Thyroid gland (tissue), 4 donors: ENCODE results near the gene ITIH5. TPM values are rescaled to one million over a fixed set of nuclear protein-coding genes. Genes with fewer than 3 reads are reported as not detected.

Source experiments
- DNase-seq, 2 donors: peaks; one replicate each; pipeline ENCODE4 v3.0.0-alpha.2; 2019
- H3K27ac ChIP-seq, 3 donors: fragments of 200-600 bp; sonication (generic); 1 replicate in 2 of 3; 2 replicates in 1 of 3; pipeline ENCODE4 v1.5.1; 2016 to 2019; ENCODE audit warnings: mild to moderate bottlenecking in 1 of 3, moderate library complexity in 1 of 3
- H3K27me3 ChIP-seq: fragments of 200-600 bp; sonication (generic); one replicate; pipeline ENCODE4 v1.5.1; 2019
- H3K36me3 ChIP-seq, 2 donors: fragments of 200-600 bp; sonication (generic); one replicate each; pipeline ENCODE4 v1.5.1; 2016 to 2019
- H3K4me1 ChIP-seq, 2 donors: fragments of 200-600 bp; sonication (generic); one replicate each; pipeline ENCODE4 v1.5.1; 2017 to 2019
- H3K4me3 ChIP-seq, 3 donors: fragments of 200-600 bp; sonication (generic); replicated peaks in 1 of 3; 1 replicate in 2 of 3; 2 replicates in 1 of 3; pipeline ENCODE4 v1.5.1; 2016; ENCODE audit warnings: mild to moderate bottlenecking in 1 of 3
- H3K9me3 ChIP-seq: fragments of 200-600 bp; sonication (generic); one replicate; pipeline ENCODE4 v1.5.1; 2017
- POLR2A ChIP-seq, 2 donors: fragments of 450-650 bp; IDR thresholded peaks; one replicate each; pipeline ENCODE4 v1.6.1; 2017; ENCODE audit warnings: antibody characterized with exemption in 2 of 2, mild to moderate bottlenecking in 2 of 2, moderate library complexity in 1 of 2
- WGBS, 2 donors: methylation state at CpG; one replicate each; pipeline ENCODE4 v1.1.5; 2017; 5-methylcytosine and 5-hydroxymethylcytosine counted together
- intact Hi-C: fragments of 100-400 bp; cut with DNase I; formaldehyde crosslinking; loops from one replicate; pipeline ENCODE4 v1.15.1; 2023
- total RNA-seq, 4 donors: library from RNA; depleted of rRNA; stranded (reverse); fragments of >200 nt; gene quantifications; one replicate each; pipeline ENCODE4 v1.2.3, GENCODE V29; 2016
- TF ChIP-seq, protein P1 (sequence below), 6 experiments: fragments of 200-600 bp in 3 of 6; fragments of 450-650 bp in 3 of 6; sonication (generic) in 3 of 6; IDR thresholded peaks; one replicate each; pipeline ENCODE4 v1.5.1; 2016 to 2019; ENCODE audit warnings: antibody characterized with exemption in 6 of 6, mild to moderate bottlenecking in 2 of 6, inconsistent platforms in 1 of 6, moderate library complexity in 1 of 6

The ITIH5 gene
- total RNA-seq, 4 donors from 2014 or later, result 14.4 to 31.3 (median 20.2) TPM

GRCh38 chr10:7527468-7527867 lies 139.3 kb downstream of the ITIH5 start:
- no peak overlapping the region for H3K27ac ChIP-seq
- WGBS, 2 donors, result 94 to 100% methylated on average over 1 of the region's 1 CpG
- no peak overlapping the region for H3K4me3 ChIP-seq
- no peaks in the 10 kb centered on the region for H3K4me1 ChIP-seq
- TF ChIP-seq POLR2A (IDR thresholded peaks at IDR 0.05), result no peak
- TF ChIP-seq, protein P1, sequence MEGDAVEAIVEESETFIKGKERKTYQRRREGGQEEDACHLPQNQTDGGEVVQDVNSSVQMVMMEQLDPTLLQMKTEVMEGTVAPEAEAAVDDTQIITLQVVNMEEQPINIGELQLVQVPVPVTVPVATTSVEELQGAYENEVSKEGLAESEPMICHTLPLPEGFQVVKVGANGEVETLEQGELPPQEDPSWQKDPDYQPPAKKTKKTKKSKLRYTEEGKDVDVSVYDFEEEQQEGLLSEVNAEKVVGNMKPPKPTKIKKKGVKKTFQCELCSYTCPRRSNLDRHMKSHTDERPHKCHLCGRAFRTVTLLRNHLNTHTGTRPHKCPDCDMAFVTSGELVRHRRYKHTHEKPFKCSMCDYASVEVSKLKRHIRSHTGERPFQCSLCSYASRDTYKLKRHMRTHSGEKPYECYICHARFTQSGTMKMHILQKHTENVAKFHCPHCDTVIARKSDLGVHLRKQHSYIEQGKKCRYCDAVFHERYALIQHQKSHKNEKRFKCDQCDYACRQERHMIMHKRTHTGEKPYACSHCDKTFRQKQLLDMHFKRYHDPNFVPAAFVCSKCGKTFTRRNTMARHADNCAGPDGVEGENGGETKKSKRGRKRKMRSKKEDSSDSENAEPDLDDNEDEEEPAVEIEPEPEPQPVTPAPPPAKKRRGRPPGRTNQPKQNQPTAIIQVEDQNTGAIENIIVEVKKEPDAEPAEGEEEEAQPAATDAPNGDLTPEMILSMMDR (IDR thresholded peaks at IDR 0.05), result no peak
- intact Hi-C loops, result loop anchor here (5.0 to 10.0 kb wide), 2 partner anchors 160 to 1777 kb away; no protein-coding TSS in a partner anchor
- H3K36me3 ChIP-seq, result no peaks in the 10 kb centered on the region
- H3K27me3 ChIP-seq, result no peaks in the 10 kb centered on the region
- DNase-seq, result no peak
- no peaks in the 10 kb centered on the region for H3K9me3 ChIP-seq

DNA sequence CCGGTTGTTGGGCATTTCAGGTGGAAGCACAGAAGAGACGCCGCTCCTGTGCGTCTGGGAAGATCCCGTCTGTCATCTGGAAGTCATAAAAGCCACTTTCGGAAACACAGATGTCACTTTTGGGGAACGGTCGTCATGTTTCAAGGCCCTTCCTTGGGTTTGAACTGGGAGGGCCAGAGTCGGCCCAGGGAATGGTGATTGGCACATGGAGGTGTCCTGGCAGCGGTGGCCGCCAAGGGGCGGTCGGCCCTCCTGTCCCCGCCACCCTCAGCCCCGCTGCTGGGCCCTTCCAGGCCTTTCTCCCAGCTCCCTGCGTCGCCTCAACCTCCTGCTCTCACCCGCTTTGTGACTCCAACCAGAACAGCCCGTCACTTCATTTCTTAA lies 140.8 kb downstream of the ITIH5 start:
- Histone ChIP-seq H3K27ac (no peak overlapping the region), H3K27me3 (no peaks in the 10 kb centered on the region), H3K36me3 (no peaks in the 10 kb centered on the region), H3K9me3 (no peaks in the 10 kb centered on the region), H3K4me3 (no peak overlapping the region), H3K4me1 (no peaks in the 10 kb centered on the region)
- intact Hi-C loops, result loop anchor here (5.0 to 10.0 kb wide), 2 partner anchors 161 to 1779 kb away; no protein-coding TSS in a partner anchor
- TF ChIP-seq, protein P1 (IDR thresholded peaks at IDR 0.05), result no peak
- TF ChIP-seq POLR2A (IDR thresholded peaks at IDR 0.05), result no peak
- WGBS, 2 donors, result 84 to 87% methylated on average over 19 of the region's 19 CpGs
- DNase-seq, result no peak

DNA sequence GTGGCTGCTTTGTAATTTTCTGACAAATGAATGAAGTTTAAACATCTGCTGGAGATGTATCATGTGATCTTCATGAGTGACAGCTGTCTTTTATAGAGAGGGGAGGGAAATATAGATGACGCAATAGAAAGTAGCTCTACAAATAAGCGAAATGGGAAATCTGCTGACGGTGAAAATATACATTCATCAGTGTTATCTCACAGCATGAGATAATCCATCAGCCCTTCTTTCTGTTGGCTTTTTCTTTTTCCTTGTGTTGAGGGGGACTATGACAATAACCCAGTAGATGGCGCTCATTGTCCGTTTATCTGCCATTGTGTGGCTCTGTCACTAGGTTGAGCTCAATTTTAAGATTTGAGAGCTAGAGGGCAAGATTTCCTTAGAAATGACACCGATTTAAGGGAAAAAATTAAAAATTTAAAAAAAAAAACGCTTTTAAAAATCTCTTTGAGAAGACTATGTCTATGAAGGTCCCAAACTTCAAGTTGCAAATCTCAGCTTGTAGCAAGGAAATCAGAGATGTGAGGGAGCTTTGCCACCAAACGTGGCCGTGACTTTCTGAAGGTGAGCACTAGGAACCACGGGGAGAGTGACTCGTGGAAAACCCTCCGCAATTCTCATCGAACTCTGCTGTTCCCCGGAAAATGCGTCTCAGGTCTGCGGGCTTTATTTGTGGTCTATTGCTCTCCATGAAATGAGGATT lies 141.3 kb downstream of the ITIH5 start:
- TF ChIP-seq POLR2A (IDR thresholded peaks at IDR 0.05), result no peak
- TF ChIP-seq, protein P1 (IDR thresholded peaks at IDR 0.05), result peak; percentile 56 to 95 (median 80)
- Histone ChIP-seq H3K4me1 (no peaks in the 10 kb centered on the region), H3K36me3 (no peaks in the 10 kb centered on the region), H3K9me3 (no peaks in the 10 kb centered on the region), H3K27me3 (no peaks in the 10 kb centered on the region), H3K4me3 (no peak overlapping the region), H3K27ac (no peak overlapping the region)
- 41 to 42% methylated on average over 16 of the region's 16 CpGs for WGBS, 2 donors
- intact Hi-C loops, result loop anchor here (5.0 to 10.0 kb wide), 2 partner anchors 162 to 1779 kb away; no protein-coding TSS in a partner anchor
- peak; percentile 58 to 64 for DNase-seq

DNA sequence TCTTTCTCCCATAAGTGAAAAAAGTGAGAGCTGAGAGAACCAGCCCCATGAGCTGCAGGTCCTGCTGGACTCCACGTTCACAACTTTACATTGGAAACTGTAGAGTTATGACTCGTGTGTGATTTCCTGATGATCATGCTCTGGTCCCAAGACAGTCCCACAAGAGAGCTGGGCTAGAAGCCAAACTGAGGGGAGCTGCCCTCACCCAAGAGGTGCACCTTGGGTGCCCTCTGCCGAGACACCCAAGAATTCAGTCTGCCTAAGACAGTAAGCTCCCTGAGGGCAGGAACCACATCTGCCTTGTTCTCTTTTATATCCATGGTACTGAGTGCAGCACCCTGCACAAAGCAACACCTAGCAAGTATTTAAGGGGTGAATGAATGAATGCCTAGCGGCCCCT lies 143.1 kb downstream of the ITIH5 start:
- DNase-seq, result no peak
- Histone ChIP-seq H3K4me3 (no peak overlapping the region), H3K4me1 (no peaks in the 10 kb centered on the region), H3K27ac (no peak overlapping the region), H3K9me3 (no peaks in the 10 kb centered on the region), H3K27me3 (no peaks in the 10 kb centered on the region), H3K36me3 (no peaks in the 10 kb centered on the region)
- intact Hi-C loops, result loop anchor here (10.0 kb wide), 1 partner anchor 1781 kb away; no protein-coding TSS in a partner anchor
- WGBS, 2 donors, result 72 to 74% methylated on average over 4 of the region's 4 CpGs
- TF ChIP-seq, protein P1 (IDR thresholded peaks at IDR 0.05), result no peak
- no peak for TF ChIP-seq POLR2A (IDR thresholded peaks at IDR 0.05)
